ENCODE data around the gene TPX2.

Gene TPX2

DNA sequence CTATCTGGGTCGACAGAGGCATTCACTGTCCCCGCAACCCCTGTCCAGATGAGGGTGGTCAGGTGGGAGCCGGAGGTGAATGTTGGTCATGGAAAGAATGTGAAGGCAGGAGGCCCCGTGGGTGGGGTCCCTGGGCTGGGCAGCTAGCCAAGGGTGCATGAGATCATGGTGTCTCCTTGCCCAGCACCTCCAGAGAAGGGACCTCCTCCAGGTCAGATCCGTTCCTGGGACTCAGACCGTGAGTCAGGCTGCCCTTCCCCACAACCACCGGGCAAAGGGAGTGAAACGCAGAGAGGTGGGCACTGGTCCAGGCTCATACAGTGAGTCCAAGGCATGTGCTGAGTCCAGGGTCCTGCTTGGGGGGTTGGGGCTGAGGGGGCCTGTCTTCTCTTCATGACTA is 102.8 kb downstream of the TPX2 start:
- TF ChIP-seq, protein P1, sequence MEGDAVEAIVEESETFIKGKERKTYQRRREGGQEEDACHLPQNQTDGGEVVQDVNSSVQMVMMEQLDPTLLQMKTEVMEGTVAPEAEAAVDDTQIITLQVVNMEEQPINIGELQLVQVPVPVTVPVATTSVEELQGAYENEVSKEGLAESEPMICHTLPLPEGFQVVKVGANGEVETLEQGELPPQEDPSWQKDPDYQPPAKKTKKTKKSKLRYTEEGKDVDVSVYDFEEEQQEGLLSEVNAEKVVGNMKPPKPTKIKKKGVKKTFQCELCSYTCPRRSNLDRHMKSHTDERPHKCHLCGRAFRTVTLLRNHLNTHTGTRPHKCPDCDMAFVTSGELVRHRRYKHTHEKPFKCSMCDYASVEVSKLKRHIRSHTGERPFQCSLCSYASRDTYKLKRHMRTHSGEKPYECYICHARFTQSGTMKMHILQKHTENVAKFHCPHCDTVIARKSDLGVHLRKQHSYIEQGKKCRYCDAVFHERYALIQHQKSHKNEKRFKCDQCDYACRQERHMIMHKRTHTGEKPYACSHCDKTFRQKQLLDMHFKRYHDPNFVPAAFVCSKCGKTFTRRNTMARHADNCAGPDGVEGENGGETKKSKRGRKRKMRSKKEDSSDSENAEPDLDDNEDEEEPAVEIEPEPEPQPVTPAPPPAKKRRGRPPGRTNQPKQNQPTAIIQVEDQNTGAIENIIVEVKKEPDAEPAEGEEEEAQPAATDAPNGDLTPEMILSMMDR (IDR thresholded peaks at IDR 0.05; ENCODE audit: extremely low read depth, missing control alignments): no peak
- no peak for DNase-seq (ENCODE audit: low spot score)

DNA sequence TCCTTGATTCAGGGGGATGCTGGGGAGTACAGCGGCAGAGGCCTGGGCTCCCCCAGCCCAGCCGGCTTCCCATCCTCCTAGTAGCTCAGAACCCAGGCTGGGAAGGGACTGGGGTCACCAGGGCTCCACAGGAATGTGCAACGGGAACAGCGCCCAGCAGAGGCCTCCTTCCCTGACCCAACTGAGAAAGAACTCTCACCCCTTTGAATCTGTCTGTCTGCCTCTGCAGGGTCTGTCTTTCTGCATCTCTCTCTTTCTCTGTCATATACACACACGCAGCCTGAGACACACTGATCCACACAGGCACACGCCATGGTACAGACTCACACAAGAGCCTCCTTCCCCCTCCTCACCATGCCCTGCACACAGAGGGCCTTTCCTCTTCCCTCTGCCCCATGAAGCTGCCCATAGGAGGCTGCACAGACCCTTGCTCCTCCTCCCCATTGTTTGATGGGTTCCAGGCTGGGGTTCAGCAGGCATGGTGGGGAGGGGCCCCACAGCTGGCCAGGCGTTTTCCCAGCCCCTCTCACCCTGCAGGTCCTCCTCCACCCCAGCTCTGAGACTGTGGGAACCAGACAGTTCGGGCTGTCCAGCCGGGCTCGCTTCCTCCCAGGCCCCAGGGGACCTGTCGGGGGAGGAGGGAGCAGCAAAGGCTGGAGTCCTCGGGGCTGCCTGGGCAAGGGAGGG is 103.5 kb downstream of the TPX2 start:
- DNase-seq (ENCODE audit: low spot score): no peak
- TF ChIP-seq, protein P1 (IDR thresholded peaks at IDR 0.05; ENCODE audit: extremely low read depth, missing control alignments): no peak

DNA sequence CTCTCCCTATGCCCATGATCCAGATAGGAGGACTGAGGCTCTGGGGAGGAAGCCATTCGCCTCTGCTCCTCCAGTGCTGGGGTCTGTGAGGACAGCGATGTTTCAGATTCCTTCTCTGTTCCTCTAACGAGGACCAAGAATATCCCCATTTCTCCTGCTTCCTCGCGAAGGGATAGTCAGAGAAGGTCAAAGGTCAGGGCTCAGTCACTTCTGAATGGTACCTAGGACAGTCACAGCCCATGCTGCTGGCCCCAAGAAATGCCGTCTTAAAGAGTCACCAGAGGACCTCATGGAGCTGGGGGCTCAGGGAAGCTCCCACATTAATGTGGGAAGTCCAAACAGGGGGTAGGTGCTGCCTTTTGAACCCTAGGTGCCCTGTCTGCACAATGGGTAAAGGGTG is 104.2 kb downstream of the TPX2 start:
- no peak for DNase-seq (ENCODE audit: low spot score)
- TF ChIP-seq, protein P1 (IDR thresholded peaks at IDR 0.05; ENCODE audit: extremely low read depth, missing control alignments): no peak

DNA sequence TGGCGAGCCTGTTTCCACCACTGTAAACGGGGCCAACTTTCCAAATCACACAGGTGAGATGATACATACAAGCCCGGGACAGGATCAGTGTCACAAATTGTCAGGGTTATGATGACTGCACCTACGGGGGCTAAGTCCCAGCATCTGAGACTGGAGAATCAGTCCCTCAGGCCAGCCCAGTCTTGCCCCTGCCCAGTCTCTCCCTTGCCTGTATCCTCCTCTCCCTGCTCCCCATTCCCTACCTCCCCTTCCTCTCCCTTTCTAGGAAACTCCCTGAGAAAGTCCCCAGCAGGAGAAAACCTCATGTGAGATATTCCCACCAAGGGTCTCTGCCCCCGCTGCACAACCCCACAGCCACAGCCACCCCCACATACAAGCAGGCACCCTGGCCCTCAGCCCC is 104.8 kb downstream of the TPX2 start:
- TF ChIP-seq, protein P1 (IDR thresholded peaks at IDR 0.05; ENCODE audit: extremely low read depth, missing control alignments): no peak

DNA sequence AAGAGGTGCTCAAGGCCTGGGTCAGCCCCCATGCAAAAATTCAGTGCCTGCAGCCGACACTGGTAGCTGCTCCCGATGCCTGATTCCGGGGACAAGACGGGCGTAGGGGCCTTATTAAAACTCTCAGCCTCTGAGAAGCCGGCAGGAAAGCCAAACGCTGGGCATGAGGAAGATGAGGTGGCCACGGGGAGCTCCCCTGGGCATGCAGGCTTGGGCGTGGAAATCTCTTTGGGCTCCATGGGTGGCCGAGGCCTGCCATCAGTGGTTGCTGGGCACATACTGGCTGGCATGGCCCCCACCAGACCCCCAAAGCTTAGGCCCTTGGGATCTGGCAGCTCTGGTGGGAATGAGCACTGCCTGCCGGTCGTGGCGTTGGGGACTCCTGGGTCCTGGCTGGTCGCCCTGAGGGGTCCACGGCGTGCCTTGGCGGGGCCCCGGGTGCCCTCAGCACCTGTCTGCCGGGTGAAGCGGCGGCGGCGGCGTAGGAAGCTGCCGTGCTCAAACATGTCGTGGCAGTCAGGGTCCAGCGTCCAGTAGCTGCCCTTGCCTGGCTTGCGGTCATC is 105.7 kb downstream of the TPX2 start:
- no peak for DNase-seq (ENCODE audit: low spot score)
- TF ChIP-seq, protein P1 (IDR thresholded peaks at IDR 0.05; ENCODE audit: extremely low read depth, missing control alignments): no peak

More for the DNA sequence above, 104.8 kb downstream of the TPX2 start:
- no peak for DNase-seq (ENCODE audit: low spot score)

DNA sequence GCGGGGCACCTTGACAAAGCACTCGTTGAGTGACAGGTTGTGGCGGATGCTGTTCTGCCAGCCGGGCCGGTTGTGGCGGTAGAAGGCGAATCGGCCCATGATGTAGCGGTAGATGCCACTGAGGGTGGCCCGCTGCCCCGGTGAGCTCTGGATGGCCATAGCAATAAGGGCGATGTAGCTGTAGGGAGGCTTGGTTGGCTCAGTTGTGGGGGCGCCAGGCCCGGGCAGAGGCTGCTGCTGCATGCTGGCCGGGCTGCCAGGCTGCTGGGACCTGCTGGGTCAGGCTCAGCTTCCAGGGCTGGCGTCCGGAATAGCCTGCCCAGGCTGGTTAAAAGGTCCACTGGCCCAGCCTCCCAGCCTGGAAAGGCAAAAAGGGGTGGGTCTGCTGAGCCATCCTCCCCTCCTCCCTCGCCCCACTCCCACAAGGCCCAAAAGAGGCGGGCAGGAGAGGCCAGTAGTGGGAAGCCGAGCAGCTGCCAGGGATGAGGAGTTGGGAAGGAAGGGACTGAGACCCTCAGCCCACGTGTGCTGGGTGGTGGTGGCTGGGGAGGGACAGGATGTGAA is 106.3 kb downstream of the TPX2 start, which contains the start of gene FOXS1:
Gene FOXS1, minus strand, starts transcription at position 305 of the 564 bp plus-strand sequence. Its CDS starts 62 bp downstream, at position 243.
- DNase-seq (ENCODE audit: low spot score): no peak
- TF ChIP-seq, protein P1 (IDR thresholded peaks at IDR 0.05; ENCODE audit: extremely low read depth, missing control alignments): no peak

DNA sequence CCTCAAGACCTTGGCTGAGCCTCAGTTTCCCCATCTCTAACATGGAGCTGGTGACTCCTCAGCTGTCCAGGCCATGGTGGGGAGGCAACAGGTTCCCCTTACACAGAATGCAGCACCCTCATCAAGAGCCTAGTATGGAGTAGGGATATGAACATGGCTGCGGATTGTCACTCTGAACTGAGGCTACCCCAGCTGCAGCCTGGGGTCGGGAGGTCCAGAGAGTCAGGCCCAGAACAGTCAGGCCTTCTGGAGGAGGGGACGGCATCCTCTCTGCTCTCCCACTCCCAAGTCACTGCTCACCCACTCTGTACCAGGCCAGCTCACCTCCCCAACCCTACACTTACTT is 107.7 kb downstream of the TPX2 start:
- no peak for DNase-seq (ENCODE audit: low spot score)
- TF ChIP-seq, protein P1 (IDR thresholded peaks at IDR 0.05; ENCODE audit: extremely low read depth, missing control alignments): no peak

Data from GM20000 (cell line).